Globus pallidus (tissue), 1 donor: ENCODE results near the gene ROM1.
"Not testable (repeated sequence)": the region's sequence is repeated elsewhere in the genome, so short reads cannot be mapped to it uniquely, and the experiment has no call there.

Experiments
- DNase-seq: peaks from one replicate; pipeline ENCODE4 v3.0.0-alpha.2; 2015; ENCODE audit warnings: low spot score

ROM1 gene

GRCh38 chr11:62610403-62610802 is 2.7 kb upstream of the ROM1 start:
- DNase-seq: no peak

- DNase-seq: no peak
Measured at GRCh38 chr11:62610814-62611704, 2.0 kb upstream of the ROM1 start.

GRCh38 chr11:62611705-62612365 is 1.2 kb upstream of the ROM1 start:
- no peak for DNase-seq

GRCh38 chr11:62613291-62613778 is 278 bp downstream of the ROM1 start:
- no peak for DNase-seq

- DNase-seq: no peak
Measured at GRCh38 chr11:62614275-62614674, 1.2 kb downstream of the ROM1 start.

- no peak for DNase-seq
Measured at GRCh38 chr11:62615521-62615920, 2.5 kb downstream of the ROM1 start.

GRCh38 chr11:62616957-62617356 is 3.9 kb downstream of the ROM1 start:
- DNase-seq: not testable (repeated sequence)

- no peak for DNase-seq
Measured at GRCh38 chr11:62621027-62621566, 8.0 kb downstream of the ROM1 start.

- peak; percentile 98 for DNase-seq
Measured at GRCh38 chr11:62621567-62622470, 8.8 kb downstream of the ROM1 start, which contains the start of gene B3GAT3. Gene B3GAT3, minus strand, starts transcription at chr11:62621986. Its CDS starts 39 bp downstream, at chr11:62621947.

GRCh38 chr11:62622476-62623089 is 9.5 kb downstream of the ROM1 start:
- DNase-seq: no peak

GRCh38 chr11:62627713-62628112 is 14.7 kb downstream of the ROM1 start:
- DNase-seq: no peak

GRCh38 chr11:62632492-62632891 is 19.4 kb downstream of the ROM1 start:
- DNase-seq: no peak

- no peak for DNase-seq
Measured at GRCh38 chr11:62644220-62644619, 31.2 kb downstream of the ROM1 start.

- DNase-seq: no peak
Measured at GRCh38 chr11:62645671-62645945, 32.6 kb downstream of the ROM1 start.

- DNase-seq: peak; percentile 98
Measured at GRCh38 chr11:62645946-62646824, 33.1 kb downstream of the ROM1 start, which contains the start of gene GANAB. Gene GANAB, minus strand, starts transcription at chr11:62646613. Its CDS starts 14 bp downstream, at chr11:62646599.

- no peak for DNase-seq
Measured at GRCh38 chr11:62646825-62647608, 34.0 kb downstream of the ROM1 start.

- no peak for DNase-seq
Measured at GRCh38 chr11:62647609-62648005, 34.5 kb downstream of the ROM1 start.

GRCh38 chr11:62648185-62648966 is 35.3 kb downstream of the ROM1 start:
- no peak for DNase-seq

GRCh38 chr11:62648967-62649364 is 35.9 kb downstream of the ROM1 start:
- DNase-seq: no peak
